ENCODE results near the gene VMP1.
A peak's percentile ranks its signal among the peaks of the same experiment; 100 is the strongest.

The VMP1 gene

GRCh38 chr17:59695945-59696681 lies 11.3 kb upstream of the VMP1 start:
- no peak overlapping the region for H3K4me3 Mint-ChIP-seq

GRCh38 chr17:59696682-59697277 lies 10.7 kb upstream of the VMP1 start:
- Mint-ChIP-seq H3K27ac (peak overlapping the region; percentile 7), H3K4me1 (ENCODE audit: low read depth) (peaks cover 50% of the 10 kb centered on the region), H3K36me3 (peaks cover 32% of the 10 kb centered on the region), H3K4me3 (no peak overlapping the region), H3K27me3 (no peaks in the 10 kb centered on the region), H3K9me3 (ENCODE audit: low read depth) (no peaks in the 10 kb centered on the region)

More at GRCh38 chr17:59695945-59696681, 11.3 kb upstream of the VMP1 start:
- H3K36me3 Mint-ChIP-seq: peaks cover 29% of the 10 kb centered on the region
- H3K9me3 Mint-ChIP-seq (ENCODE audit: low read depth): no peaks in the 10 kb centered on the region
- H3K27me3 Mint-ChIP-seq: no peaks in the 10 kb centered on the region
- no peak overlapping the region for H3K27ac Mint-ChIP-seq
- H3K4me1 Mint-ChIP-seq (ENCODE audit: low read depth): peaks cover 44% of the 10 kb centered on the region

- Mint-ChIP-seq H3K9me3 (ENCODE audit: low read depth) (no peaks in the 10 kb centered on the region), H3K4me3 (peak overlapping the region; percentile 64), H3K36me3 (peaks cover 32% of the 10 kb centered on the region), H3K4me1 (ENCODE audit: low read depth) (peaks cover 63% of the 10 kb centered on the region), H3K27ac (peak overlapping the region; percentile 76), H3K27me3 (no peaks in the 10 kb centered on the region)
These were observed 9.3 kb upstream of the VMP1 start for GRCh38 chr17:59698143-59698542.

GRCh38 chr17:59699218-59699617 lies 8.2 kb upstream of the VMP1 start:
- H3K27ac Mint-ChIP-seq: peak overlapping the region; percentile 66
- peaks cover 69% of the 10 kb centered on the region for H3K4me1 Mint-ChIP-seq (ENCODE audit: low read depth)
- H3K4me3 Mint-ChIP-seq: peak overlapping the region; percentile 50
- no peaks in the 10 kb centered on the region for H3K9me3 Mint-ChIP-seq (ENCODE audit: low read depth)
- H3K27me3 Mint-ChIP-seq: no peaks in the 10 kb centered on the region
- peaks cover 34% of the 10 kb centered on the region for H3K36me3 Mint-ChIP-seq

- H3K4me3 Mint-ChIP-seq: no peak overlapping the region
- no peaks in the 10 kb centered on the region for H3K9me3 Mint-ChIP-seq (ENCODE audit: low read depth)
- peaks cover 38% of the 10 kb centered on the region for H3K36me3 Mint-ChIP-seq
- H3K27ac Mint-ChIP-seq: peak overlapping the region; percentile 0
- peaks cover 73% of the 10 kb centered on the region for H3K4me1 Mint-ChIP-seq (ENCODE audit: low read depth)
- no peaks in the 10 kb centered on the region for H3K27me3 Mint-ChIP-seq
These were observed 7.7 kb upstream of the VMP1 start for GRCh38 chr17:59699786-59700185.

- peak overlapping the region; percentile 28 for H3K4me3 Mint-ChIP-seq
- H3K36me3 Mint-ChIP-seq: peaks cover 37% of the 10 kb centered on the region
- H3K27ac Mint-ChIP-seq: peak overlapping the region; percentile 30
These were observed 5.2 kb upstream of the VMP1 start for GRCh38 chr17:59702304-59702703.

GRCh38 chr17:59707971-59708430 lies 547 bp downstream of the VMP1 start:
- Mint-ChIP-seq H3K9me3 (ENCODE audit: low read depth) (no peaks in the 10 kb centered on the region), H3K27ac (peak overlapping the region; percentile 98), H3K4me1 (ENCODE audit: low read depth) (peaks cover 61% of the 10 kb centered on the region), H3K27me3 (no peaks in the 10 kb centered on the region), H3K4me3 (peak overlapping the region; percentile 100), H3K36me3 (peaks cover 14% of the 10 kb centered on the region)

More at GRCh38 chr17:59702304-59702703, 5.2 kb upstream of the VMP1 start:
- H3K4me1 Mint-ChIP-seq (ENCODE audit: low read depth): peaks cover 79% of the 10 kb centered on the region
- no peaks in the 10 kb centered on the region for H3K27me3 Mint-ChIP-seq
- H3K9me3 Mint-ChIP-seq (ENCODE audit: low read depth): no peaks in the 10 kb centered on the region

GRCh38 chr17:59711936-59712335 lies 4.5 kb downstream of the VMP1 start:
- H3K4me1 Mint-ChIP-seq (ENCODE audit: low read depth): peaks cover 48% of the 10 kb centered on the region
- H3K36me3 Mint-ChIP-seq: peaks cover 6% of the 10 kb centered on the region
- H3K9me3 Mint-ChIP-seq (ENCODE audit: low read depth): no peaks in the 10 kb centered on the region
- H3K27me3 Mint-ChIP-seq: no peaks in the 10 kb centered on the region
- no peak overlapping the region for H3K4me3 Mint-ChIP-seq
- no peak overlapping the region for H3K27ac Mint-ChIP-seq

- H3K4me3 Mint-ChIP-seq: no peak overlapping the region
- H3K4me1 Mint-ChIP-seq (ENCODE audit: low read depth): peaks cover 47% of the 10 kb centered on the region
- H3K27me3 Mint-ChIP-seq: no peaks in the 10 kb centered on the region
- H3K36me3 Mint-ChIP-seq: peaks cover 4% of the 10 kb centered on the region
- no peaks in the 10 kb centered on the region for H3K9me3 Mint-ChIP-seq (ENCODE audit: low read depth)
- peak overlapping the region; percentile 24 for H3K27ac Mint-ChIP-seq
These were observed 5.4 kb downstream of the VMP1 start for GRCh38 chr17:59712862-59713261.

- H3K36me3 Mint-ChIP-seq: peaks cover 4% of the 10 kb centered on the region
- no peak overlapping the region for H3K4me3 Mint-ChIP-seq
- H3K27me3 Mint-ChIP-seq: no peaks in the 10 kb centered on the region
- H3K4me1 Mint-ChIP-seq (ENCODE audit: low read depth): peaks cover 43% of the 10 kb centered on the region
- H3K9me3 Mint-ChIP-seq (ENCODE audit: low read depth): no peaks in the 10 kb centered on the region
- H3K27ac Mint-ChIP-seq: no peak overlapping the region
These were observed 6.8 kb downstream of the VMP1 start for GRCh38 chr17:59714255-59714654.

- no peak overlapping the region for H3K27ac Mint-ChIP-seq
- peaks cover 32% of the 10 kb centered on the region for H3K4me1 Mint-ChIP-seq (ENCODE audit: low read depth)
- H3K36me3 Mint-ChIP-seq: peaks cover 4% of the 10 kb centered on the region
These were observed 9.0 kb downstream of the VMP1 start for GRCh38 chr17:59716427-59716826.

GRCh38 chr17:59719526-59719925 lies 12.1 kb downstream of the VMP1 start:
- Mint-ChIP-seq H3K36me3 (peaks cover 5% of the 10 kb centered on the region), H3K27ac (no peak overlapping the region), H3K4me1 (ENCODE audit: low read depth) (peaks cover 31% of the 10 kb centered on the region), H3K9me3 (ENCODE audit: low read depth) (no peaks in the 10 kb centered on the region), H3K27me3 (no peaks in the 10 kb centered on the region), H3K4me3 (no peak overlapping the region)

More at GRCh38 chr17:59716427-59716826, 9.0 kb downstream of the VMP1 start:
- no peak overlapping the region for H3K4me3 Mint-ChIP-seq
- no peaks in the 10 kb centered on the region for H3K27me3 Mint-ChIP-seq
- no peaks in the 10 kb centered on the region for H3K9me3 Mint-ChIP-seq (ENCODE audit: low read depth)

- H3K36me3 Mint-ChIP-seq: peaks cover 5% of the 10 kb centered on the region
- no peaks in the 10 kb centered on the region for H3K27me3 Mint-ChIP-seq
- no peaks in the 10 kb centered on the region for H3K9me3 Mint-ChIP-seq (ENCODE audit: low read depth)
- H3K4me1 Mint-ChIP-seq (ENCODE audit: low read depth): peaks cover 28% of the 10 kb centered on the region
- no peak overlapping the region for H3K4me3 Mint-ChIP-seq
- H3K27ac Mint-ChIP-seq: no peak overlapping the region
These were observed 15.2 kb downstream of the VMP1 start for GRCh38 chr17:59722623-59723022.

GRCh38 chr17:59723041-59723440 lies 15.6 kb downstream of the VMP1 start:
- H3K27ac Mint-ChIP-seq: no peak overlapping the region
- no peak overlapping the region for H3K4me3 Mint-ChIP-seq
- no peaks in the 10 kb centered on the region for H3K27me3 Mint-ChIP-seq
- peaks cover 5% of the 10 kb centered on the region for H3K36me3 Mint-ChIP-seq
- H3K4me1 Mint-ChIP-seq (ENCODE audit: low read depth): peaks cover 28% of the 10 kb centered on the region
- no peaks in the 10 kb centered on the region for H3K9me3 Mint-ChIP-seq (ENCODE audit: low read depth)

GRCh38 chr17:59723607-59724006 lies 16.2 kb downstream of the VMP1 start:
- Mint-ChIP-seq H3K4me1 (ENCODE audit: low read depth) (peaks cover 28% of the 10 kb centered on the region), H3K27me3 (no peaks in the 10 kb centered on the region), H3K27ac (no peak overlapping the region), H3K36me3 (peaks cover 5% of the 10 kb centered on the region), H3K4me3 (no peak overlapping the region), H3K9me3 (ENCODE audit: low read depth) (no peaks in the 10 kb centered on the region)
